Smooth muscle cell of the brain vasculature (primary cell): ENCODE data around the gene CCDC78.

Experiments
- DNase-seq: peaks from one replicate; pipeline ENCODE4 v3.0.0-alpha.2; 2012; ENCODE audit warnings: low read depth, low spot score

Gene CCDC78

GRCh38 chr16:711548-712320, 14.5 kb downstream of the CCDC78 start:
- no peak for DNase-seq

GRCh38 chr16:711084-711483, 15.2 kb downstream of the CCDC78 start:
- no peak for DNase-seq

GRCh38 chr16:710500-711075, 15.7 kb downstream of the CCDC78 start:
- DNase-seq: no peak

GRCh38 chr16:709566-710499, 16.4 kb downstream of the CCDC78 start:
- no peak for DNase-seq

- DNase-seq: no peak
Observed at GRCh38 chr16:708959-709358, 17.3 kb downstream of the CCDC78 start.

GRCh38 chr16:708019-708418, 18.2 kb downstream of the CCDC78 start:
- no peak for DNase-seq

- no peak for DNase-seq
Observed at GRCh38 chr16:707062-707538, 19.1 kb downstream of the CCDC78 start.

GRCh38 chr16:706189-707061, 19.8 kb downstream of the CCDC78 start:
- no peak for DNase-seq

- no peak for DNase-seq
Observed at GRCh38 chr16:705431-706188, 20.6 kb downstream of the CCDC78 start, which contains the start of gene FBXL16. Gene FBXL16, minus strand, starts transcription at chr16:705801. Its CDS starts 8,396 bp downstream, at chr16:697405.

GRCh38 chr16:704552-705380, 21.5 kb downstream of the CCDC78 start:
- no peak for DNase-seq

GRCh38 chr16:704047-704446, 22.2 kb downstream of the CCDC78 start:
- DNase-seq: no peak

- no peak for DNase-seq
Observed at GRCh38 chr16:703406-703805, 22.8 kb downstream of the CCDC78 start.

- DNase-seq: no peak
Observed at GRCh38 chr16:702341-702740, 23.9 kb downstream of the CCDC78 start.

GRCh38 chr16:700684-701584, 25.3 kb downstream of the CCDC78 start:
- no peak for DNase-seq

- DNase-seq: no peak
Observed at GRCh38 chr16:698911-699671, 27.2 kb downstream of the CCDC78 start.

- DNase-seq: no peak
Observed at GRCh38 chr16:695355-696089, 30.7 kb downstream of the CCDC78 start.

- DNase-seq: no peak
Observed at GRCh38 chr16:694863-695354, 31.3 kb downstream of the CCDC78 start.
